SW 1271 (cell line): Measurements from ENCODE around the gene SYNE4.
"Not testable (repeated sequence)": the region's sequence is repeated elsewhere in the genome, so short reads cannot be mapped to it uniquely, and the experiment has no call there.

ENCODE experiments used
- DNase-seq, 2 experiments: peaks; one replicate each; lab custom pipeline; 2025; lab: John Stamatoyannopoulos, UW

Gene SYNE4

GRCh38 chr19:35990771-35991730 lies 17.6 kb downstream of the SYNE4 start:
- DNase-seq, result no peak

- no peak for DNase-seq
Observed at GRCh38 chr19:35990156-35990555, 18.5 kb downstream of the SYNE4 start.

GRCh38 chr19:35988824-35989223 lies 19.8 kb downstream of the SYNE4 start:
- no peak for DNase-seq

GRCh38 chr19:35987571-35987896 lies 21.1 kb downstream of the SYNE4 start:
- DNase-seq, result no peak

DNA sequence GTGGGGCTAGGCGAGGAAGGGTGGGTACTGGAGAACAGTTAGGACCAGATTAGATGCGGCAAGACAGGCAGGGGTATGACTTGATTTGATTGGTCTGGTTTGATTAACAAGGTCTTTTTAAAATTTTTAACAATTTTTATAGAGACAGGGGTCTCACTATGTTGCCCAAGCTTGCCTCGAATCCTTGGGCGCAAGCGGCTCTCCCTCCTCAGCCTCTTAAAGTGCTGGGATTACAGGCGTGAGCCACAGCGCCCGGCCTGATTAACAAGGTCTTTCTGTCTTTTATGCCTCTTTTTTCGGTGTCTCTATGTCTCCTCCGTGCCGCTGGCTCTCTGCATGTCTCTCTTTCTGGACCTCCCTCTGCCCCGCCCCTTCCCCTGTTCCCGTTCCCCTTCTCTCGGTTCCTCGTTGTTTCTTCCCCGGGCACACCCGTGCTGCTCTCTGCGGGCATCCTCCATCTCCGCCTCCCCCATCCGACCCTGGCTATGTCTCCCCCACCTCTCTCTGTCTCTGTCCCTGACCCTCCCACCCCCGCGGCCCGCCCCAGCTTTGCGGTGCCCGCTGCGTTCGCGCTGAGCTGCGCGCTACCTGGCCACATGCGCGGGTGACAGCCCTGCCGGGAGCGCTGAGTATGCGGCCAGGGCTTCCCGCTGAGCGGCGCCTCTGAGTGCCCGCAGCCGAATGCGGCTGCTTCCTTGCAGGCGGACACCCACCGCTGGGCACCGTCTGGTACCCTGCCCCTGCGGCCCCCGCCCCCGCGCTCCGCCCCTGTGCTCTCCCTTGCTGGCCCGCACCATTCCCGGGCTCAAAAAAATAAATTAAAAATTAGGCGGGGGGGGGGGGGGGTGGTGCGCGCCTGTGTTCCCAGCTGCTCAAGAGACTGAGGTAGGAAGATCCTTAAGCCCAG lies 21.7 kb downstream of the SYNE4 start:
- no peak for DNase-seq

- no peak for DNase-seq
Observed at GRCh38 chr19:35986111-35986510, 22.5 kb downstream of the SYNE4 start.

GRCh38 chr19:35983177-35983576 lies 25.4 kb downstream of the SYNE4 start:
- DNase-seq, result no peak

DNA sequence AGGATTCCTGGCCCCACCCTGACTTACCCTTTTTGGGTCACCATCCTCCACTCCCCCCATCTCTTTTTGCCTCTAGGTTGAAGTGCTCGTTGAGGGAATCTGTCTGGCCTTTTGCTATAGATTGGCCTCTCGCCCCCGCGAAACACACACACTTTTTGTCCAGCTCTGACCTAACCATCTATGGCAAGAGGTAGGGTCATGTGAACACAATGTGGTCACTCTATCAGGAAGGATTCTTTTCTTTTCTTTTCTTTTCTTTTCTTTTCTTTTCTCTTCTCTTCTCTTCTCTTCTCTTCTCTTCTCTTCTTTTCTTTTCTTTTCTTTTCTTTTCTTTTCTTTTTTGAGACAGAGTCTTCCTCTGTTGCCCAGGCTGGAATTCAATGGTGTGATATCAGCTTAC lies 27.6 kb downstream of the SYNE4 start:
- not testable (repeated sequence) for DNase-seq

DNA sequence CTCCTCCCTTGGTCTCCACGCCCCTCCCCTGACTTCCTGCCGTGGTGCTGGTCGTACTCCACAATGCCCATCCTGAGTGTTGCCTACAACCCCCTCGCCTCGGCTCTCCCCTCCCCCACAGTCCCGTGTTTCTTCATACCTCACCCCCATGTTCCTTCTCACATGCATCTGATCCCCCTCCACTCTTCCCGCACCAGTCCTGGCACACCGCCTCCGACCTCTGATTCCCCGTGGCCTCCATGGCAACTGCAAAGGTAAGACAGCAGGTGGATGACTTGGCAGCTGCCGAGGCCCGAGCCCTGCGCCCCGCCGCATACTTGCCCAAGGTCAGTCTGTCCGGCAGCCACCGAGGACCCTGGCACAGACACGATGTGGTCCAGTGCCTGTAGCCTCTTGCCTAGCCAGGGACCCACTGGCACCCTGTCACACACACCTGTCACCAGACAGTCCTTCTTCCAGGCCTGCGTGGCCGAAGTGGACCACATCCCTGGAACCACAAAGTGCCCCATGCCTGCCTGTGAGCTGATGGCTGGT lies 29.7 kb downstream of the SYNE4 start:
- no peak for DNase-seq

DNA sequence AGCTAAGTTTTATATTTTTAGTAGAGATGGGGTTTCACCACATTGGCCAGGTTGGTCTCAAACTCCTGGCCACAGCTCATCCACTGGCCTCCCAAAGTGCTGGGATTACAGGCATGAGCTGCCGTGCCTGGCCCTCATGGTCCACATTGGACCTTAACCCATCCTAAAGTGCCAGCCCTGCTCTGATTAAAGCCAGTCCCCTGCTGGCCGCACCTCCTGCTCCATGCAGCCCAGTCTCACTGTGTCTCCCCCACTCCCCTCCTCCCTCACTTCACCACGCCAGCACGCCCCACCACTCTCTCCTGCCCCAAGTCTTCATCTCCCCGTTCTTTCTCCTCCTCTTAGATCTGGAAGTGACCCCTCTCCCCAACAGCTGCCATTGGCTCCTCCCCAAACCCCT lies 30.3 kb downstream of the SYNE4 start:
- no peak for DNase-seq

DNA sequence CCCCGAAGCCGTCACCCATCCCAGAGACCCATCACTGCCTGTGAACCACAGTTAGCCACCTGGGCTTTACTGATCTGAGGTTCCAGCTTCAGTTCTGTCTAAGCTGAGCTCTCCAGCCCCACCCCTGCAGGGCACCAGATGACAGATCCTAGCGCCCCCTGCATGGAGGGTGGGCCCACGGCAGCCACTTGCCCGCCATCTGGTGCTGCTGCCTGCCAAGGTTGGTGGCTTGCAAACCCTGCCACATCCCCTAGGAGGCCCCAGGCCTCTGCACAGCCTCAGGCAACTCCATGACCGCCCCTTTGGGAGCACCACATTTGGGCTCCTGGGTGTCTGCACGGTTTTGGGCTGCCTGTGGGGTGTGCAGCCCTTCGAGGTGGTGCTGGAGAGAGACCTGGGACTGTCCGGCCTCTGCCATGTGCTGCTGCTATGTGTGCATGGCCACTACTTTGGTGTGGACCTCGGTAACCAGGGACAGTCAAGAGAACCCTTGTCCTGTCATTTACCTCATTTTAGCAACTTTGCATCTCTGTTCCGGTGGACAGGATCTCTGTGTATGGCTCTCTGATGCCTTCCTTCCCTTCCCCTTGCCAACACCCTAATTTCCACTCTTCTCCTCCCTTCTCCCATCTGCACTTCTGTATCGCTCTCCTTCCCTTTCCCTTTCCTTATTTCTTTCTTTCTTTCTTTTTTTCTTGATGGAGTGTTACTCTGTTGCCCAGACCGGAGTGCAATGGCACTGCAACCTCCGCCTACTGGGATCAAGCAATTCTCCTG lies 31.0 kb downstream of the SYNE4 start:
- no peak for DNase-seq

DNA sequence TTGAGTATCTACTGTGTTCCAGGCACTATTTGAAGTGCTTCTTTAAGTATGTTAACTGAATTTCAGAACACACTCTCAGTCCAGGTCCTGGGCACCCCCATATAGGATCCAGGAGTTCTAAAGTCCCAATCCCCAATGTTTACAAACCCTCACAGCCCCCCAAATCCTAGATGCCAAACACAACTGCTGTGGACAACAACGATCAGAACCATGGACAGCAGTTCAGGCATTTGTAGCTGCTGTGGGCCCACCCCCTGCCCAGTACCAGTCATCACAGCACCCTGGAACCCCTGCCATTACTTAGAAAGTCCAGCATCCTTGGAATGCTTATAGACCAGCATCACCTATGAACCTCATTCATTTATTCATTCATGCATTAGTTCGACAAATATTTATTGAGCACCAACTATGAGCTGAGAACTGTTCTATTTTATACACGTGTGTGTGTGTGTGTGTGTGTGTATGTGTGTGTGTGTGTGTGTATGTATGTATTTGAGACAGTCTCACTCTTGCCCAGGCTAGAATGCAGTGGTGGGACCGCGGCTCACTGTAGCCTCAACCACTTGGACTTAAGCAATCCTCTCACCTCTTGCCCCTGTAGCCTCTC lies 32.9 kb downstream of the SYNE4 start:
- no peak for DNase-seq

GRCh38 chr19:35973487-35973886 lies 35.1 kb downstream of the SYNE4 start:
- no peak for DNase-seq

DNA sequence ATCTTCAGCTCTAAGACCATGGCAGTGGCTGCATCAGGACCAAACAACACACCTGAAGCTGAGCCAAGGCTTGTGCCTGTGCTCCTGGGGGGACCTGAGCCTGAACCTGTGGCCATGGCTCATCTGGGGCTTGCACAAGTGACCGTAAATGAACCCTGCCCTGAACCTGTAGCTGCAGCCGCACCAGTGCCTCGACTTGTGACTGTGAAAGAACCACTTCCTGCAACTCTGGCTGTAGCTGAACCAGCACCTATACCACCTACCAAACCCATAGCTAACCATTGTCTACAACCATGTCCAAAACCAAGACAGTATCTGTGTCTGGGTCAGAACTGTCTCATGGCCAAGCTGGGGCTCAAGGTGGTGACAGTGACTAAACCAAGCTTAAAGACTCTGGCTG lies 41.8 kb downstream of the SYNE4 start:
- DNase-seq, result no peak

GRCh38 chr19:35963514-35963913 lies 45.1 kb downstream of the SYNE4 start:
- DNase-seq, result no peak

DNA sequence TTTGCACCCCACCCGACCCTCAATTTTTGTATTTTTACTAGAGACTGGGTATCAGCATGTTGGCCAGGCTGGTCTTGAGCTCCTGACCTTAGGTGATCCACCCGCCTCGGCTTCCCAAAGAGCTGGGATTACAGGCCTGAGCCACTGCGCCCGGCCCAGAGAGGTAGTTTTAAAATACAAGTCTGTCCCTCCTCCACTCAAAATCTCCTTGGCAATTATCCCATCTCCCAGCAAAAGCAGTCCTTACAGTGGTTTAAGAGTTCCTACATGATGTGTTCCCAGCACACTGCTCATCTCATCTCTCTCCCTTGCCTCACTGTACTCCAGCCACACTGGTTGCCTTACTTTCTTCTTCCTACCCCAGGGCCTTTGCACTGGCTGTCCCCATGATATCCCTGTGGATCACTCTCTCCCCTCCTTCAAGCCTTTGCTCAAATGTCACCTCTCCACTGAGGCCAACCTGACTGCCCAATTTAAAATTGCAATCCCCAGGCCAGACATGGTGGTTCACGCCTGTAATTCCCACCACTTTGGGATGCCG lies 48.1 kb downstream of the SYNE4 start:
- DNase-seq, result no peak

DNA sequence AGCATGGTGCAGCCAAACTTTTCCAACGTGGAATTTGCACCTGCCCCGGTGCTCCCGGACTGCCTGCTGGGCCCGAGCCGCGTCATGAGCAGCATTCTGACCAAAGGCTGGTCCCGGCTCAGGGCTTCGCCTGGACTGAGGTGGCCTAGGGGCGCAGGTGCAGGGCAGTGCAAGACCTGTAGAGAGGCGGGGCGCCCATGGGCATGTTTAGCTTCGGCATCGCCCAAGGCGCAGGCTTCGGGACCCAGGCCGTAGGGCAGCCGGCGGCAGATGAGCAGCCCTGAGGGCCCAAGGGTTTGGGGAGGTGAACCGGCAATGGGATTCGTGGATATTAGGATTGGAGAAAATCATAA lies 48.7 kb downstream of the SYNE4 start:
- no peak for DNase-seq

DNA sequence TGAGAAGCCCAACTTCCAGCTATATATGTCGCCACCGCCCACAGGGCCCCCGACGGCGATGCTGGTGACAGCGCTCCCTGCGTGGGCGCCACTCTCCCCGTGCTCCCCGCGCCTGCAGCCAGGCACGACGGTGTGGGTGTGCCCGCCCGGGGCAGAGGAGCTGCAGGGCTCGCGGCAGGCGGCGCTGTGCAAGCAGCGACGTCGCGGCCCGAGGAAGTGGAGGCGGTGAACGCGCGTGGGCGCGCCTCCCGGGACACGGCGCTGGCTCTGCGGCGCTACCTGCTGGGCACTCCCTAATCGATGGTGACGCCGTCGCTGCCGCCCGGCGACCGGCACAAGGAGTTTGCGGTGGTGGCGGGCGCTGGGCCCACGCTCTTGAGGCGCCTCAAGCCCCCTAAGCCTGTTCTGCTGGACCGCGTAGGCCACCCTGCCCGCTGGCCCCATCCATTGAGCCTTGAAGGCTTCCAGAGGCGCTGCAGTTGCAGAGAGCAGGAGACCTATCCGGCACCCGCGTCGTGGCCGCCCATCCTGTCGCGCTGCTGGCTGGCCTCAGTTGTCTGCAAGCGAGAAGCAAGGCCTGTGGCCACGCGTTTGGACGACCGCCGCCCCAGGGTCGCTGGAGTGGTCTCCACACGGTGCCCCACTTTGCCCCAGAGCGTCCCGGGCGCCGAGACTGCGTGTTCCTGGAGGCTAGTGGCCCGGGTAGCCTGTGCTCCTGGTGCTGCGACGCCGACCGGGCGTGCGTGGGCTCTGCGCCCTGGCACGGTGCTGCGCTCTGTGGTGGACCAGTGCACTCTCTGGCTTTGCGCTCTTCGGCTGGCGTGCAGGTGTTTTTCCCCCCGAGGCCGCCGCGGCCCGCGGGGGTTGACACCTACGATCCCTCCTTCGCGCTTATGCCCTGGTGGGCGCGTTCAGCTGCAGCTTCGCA lies 49.3 kb downstream of the SYNE4 start:
- DNase-seq, result no peak

DNA sequence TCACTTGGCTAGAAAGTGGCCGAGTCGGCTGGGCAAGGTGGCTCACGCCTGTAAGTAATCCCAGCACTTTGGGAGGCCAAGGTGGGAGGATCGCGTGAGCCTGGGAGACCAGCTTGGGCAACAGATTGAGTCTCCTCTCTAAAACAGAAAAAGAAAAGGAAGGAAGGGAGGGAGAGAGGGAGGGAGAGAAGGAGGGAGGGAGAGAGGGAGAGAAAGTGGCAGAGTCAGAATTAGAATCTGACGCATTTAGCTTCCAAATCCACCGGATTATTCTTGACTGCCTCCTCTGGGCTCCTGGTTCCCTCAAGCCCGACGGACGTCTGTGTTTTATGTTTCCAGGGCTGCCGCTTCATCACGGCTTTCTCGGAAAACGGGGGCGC lies 50.0 kb downstream of the SYNE4 start:
- DNase-seq, result no peak

DNA sequence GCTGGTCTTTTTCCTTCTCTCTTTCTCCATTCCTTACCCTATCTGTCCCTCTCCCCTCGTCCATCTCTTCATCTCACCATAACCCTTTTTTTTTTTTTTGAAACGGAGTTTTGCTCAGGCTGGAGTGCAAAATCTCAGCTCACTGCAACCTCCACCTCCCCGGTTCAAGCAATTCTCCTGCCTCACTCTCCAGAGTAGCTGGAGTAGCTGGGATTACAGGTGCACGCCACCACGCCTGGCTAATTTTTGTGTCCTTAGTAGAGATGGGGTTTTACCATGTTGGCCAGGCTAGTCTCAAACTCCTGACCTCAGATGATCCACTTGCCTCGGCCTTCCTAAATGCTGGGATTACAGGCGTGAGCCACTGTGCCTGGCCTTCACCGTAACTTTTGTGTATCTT lies 51.2 kb downstream of the SYNE4 start:
- DNase-seq, result not testable (repeated sequence)
